HepG2 (cell line): ENCODE results near the gene DUS1L. TPM values are rescaled to one million over a fixed set of nuclear protein-coding genes. Genes with fewer than 3 reads are reported as not detected.

Source experiments
- ATAC-seq: fragments of 200-7000 bp; cut with Tn5 transposase; 3 replicates; pipeline ENCODE4 v1.9.1; 2020; ENCODE audit warnings: mild to moderate bottlenecking, moderate library complexity
- BruUV-seq: library from RNA; stranded (reverse); fragments of 400-500 nt; replicated peaks from 2 replicates; lab custom pipeline; 2021; lab: Mats Ljungman, UMichigan
- CTCF ChIA-PET: fragments of 300-600 bp; formaldehyde crosslinking; extraction: SDS; loops from one replicate; lab custom pipeline; 2021; ENCODE audit warnings: low total read pairs, inconsistent platforms, low intra/inter-chr PET ratio; lab: Yijun Ruan, JAX
- POLR2A ChIA-PET: fragments of 350-600 bp; sonication (Branson Sonifier 250); formaldehyde crosslinking; loops from one replicate; lab custom pipeline; 2020; ENCODE audit warnings: antibody characterized with exemption, inconsistent platforms; lab: Yijun Ruan, JAX
- DNase-seq: peaks from one replicate; pipeline ENCODE4 v3.0.0-alpha.2; 2015; ENCODE audit warnings: low spot score
- FAIRE-seq: peaks from 3 replicates; lab custom pipeline; 2011; peaks lifted over from hg19 to GRCh38; lab: Jason Lieb, UNC
- H2AFZ ChIP-seq: one replicate; pipeline ENCODE4 v1.6.1; 2011; ENCODE audit warnings: low read length, inconsistent platforms
- H3K27ac ChIP-seq: fragments of 300-600 bp; 3 replicates; pipeline ENCODE4 v1.8.0; 2011; ENCODE audit warnings: mixed run types, mild to moderate bottlenecking, mixed read lengths, low read length, inconsistent platforms; ENCODE audit not compliant: insufficient read depth; ENCODE audit errors: extremely low read length
- H3K27me3 ChIP-seq, 2 experiments: fragments of 200-600 bp in 1 of 2; 2 replicates in 1 of 2; 3 replicates in 1 of 2; pipeline versions ENCODE4 v1.6.0 to v1.8.0; 2011; ENCODE audit warnings: low read length in 2 of 2, mild to moderate bottlenecking in 2 of 2, moderate library complexity in 2 of 2, inconsistent platforms in 1 of 2; ENCODE audit not compliant: insufficient read depth in 2 of 2, control insufficient read depth in 1 of 2
- H3K36me3 ChIP-seq, 2 experiments: fragments of 200-600 bp in 1 of 2; replicated peaks in 1 of 2; 2 replicates in 1 of 2; 3 replicates in 1 of 2; pipeline versions ENCODE4 v1.5.1 to v1.8.0; 2011; ENCODE audit warnings: low read length in 2 of 2, inconsistent platforms in 1 of 2; ENCODE audit not compliant: insufficient read depth in 2 of 2, control insufficient read depth in 1 of 2
- H3K4me1 ChIP-seq: 2 replicates; pipeline ENCODE4 v1.5.1; 2012; ENCODE audit warnings: low read length, inconsistent platforms; ENCODE audit not compliant: insufficient read depth
- H3K4me2 ChIP-seq: 2 replicates; pipeline ENCODE4 v1.6.0; 2011; ENCODE audit warnings: low read depth, low read length, inconsistent platforms
- H3K4me3 ChIP-seq, 3 experiments: fragments of 200-600 bp in 1 of 3; sonication (generic), shearing (Covaris generic) in 1 of 3; replicated peaks in 1 of 3; 2 replicates each; pipeline ENCODE4 v1.5.1; 2011 to 2016; ENCODE audit warnings: low read length in 3 of 3, inconsistent platforms in 2 of 3, low read depth in 2 of 3, mild to moderate bottlenecking in 2 of 3, control low read depth in 1 of 3, mixed read lengths in 1 of 3; ENCODE audit not compliant: insufficient read depth in 1 of 3
- H3K79me2 ChIP-seq: one replicate; pipeline ENCODE4 v1.6.1; 2011; ENCODE audit warnings: low read length, inconsistent platforms; ENCODE audit not compliant: insufficient read depth
- H3K9ac ChIP-seq: 2 replicates; pipeline ENCODE4 v1.6.0; 2011; ENCODE audit warnings: mild to moderate bottlenecking, low read depth, low read length, inconsistent platforms; ENCODE audit not compliant: insufficient read depth
- H3K9me3 ChIP-seq: 2 replicates; pipeline ENCODE4 v1.5.1; 2012; ENCODE audit warnings: mild to moderate bottlenecking, low read length
- H4K20me1 ChIP-seq: 2 replicates; pipeline ENCODE4 v1.6.0; 2011; ENCODE audit warnings: inconsistent platforms, mild to moderate bottlenecking, low read length, moderate library complexity; ENCODE audit not compliant: insufficient read depth
- CHCHD3 ChIP-seq: sonication (generic); formaldehyde crosslinking; IDR thresholded peaks from 2 replicates; pipeline ENCODE4 v1.8.0; 2022; ENCODE audit warnings: mild to moderate bottlenecking, missing genetic modification reagents, moderate library complexity
- FOXK2 ChIP-seq: fragments of 450-650 bp; IDR thresholded peaks from 2 replicates; pipeline ENCODE4 v1.6.1; 2016
- FOXO1 ChIP-seq: sonication (generic); formaldehyde crosslinking; IDR thresholded peaks from 2 replicates; pipeline ENCODE4 v1.4.0; 2020; ENCODE audit warnings: missing genetic modification reagents
- HES4 ChIP-seq: sonication (generic); formaldehyde crosslinking; IDR thresholded peaks from 2 replicates; pipeline ENCODE4 v1.9.0; 2021; ENCODE audit warnings: mild to moderate bottlenecking, missing genetic modification reagents, borderline replicate concordance
- JDP2 ChIP-seq: sonication (generic); formaldehyde crosslinking; IDR thresholded peaks from 2 replicates; pipeline ENCODE4 v1.8.1; 2022; ENCODE audit warnings: missing genetic modification reagents, borderline replicate concordance
- MAZ ChIP-seq, 2 experiments: sonication (generic) in 1 of 2; formaldehyde crosslinking in 1 of 2; IDR thresholded peaks; 2 replicates each; pipeline versions ENCODE4 v1.5.0 to v1.6.1; 2012 to 2020; ENCODE audit warnings: low read depth in 2 of 2, mild to moderate bottlenecking in 2 of 2, borderline replicate concordance in 1 of 2, improper control_type of control experiment in 1 of 2, low read length in 1 of 2, missing genetic modification reagents in 1 of 2, moderate library complexity in 1 of 2
- MBD4 ChIP-seq: IDR thresholded peaks from 2 replicates; pipeline ENCODE4 v1.6.1; 2012; ENCODE audit warnings: low read length, inconsistent platforms, borderline replicate concordance
- MLXIP ChIP-seq: sonication (generic); formaldehyde crosslinking; IDR thresholded peaks from 2 replicates; pipeline ENCODE4 v1.9.0; 2021; ENCODE audit warnings: missing genetic modification reagents, borderline replicate concordance
- MZF1 ChIP-seq: sonication (generic); formaldehyde crosslinking; IDR thresholded peaks from 2 replicates; pipeline ENCODE4 v1.8.1; 2023; ENCODE audit warnings: mild to moderate bottlenecking, missing genetic modification reagents, borderline replicate concordance
- NFATC3 ChIP-seq: sonication (generic); formaldehyde crosslinking; IDR thresholded peaks from 2 replicates; pipeline ENCODE4 v1.5.1; 2020; ENCODE audit warnings: mild to moderate bottlenecking, missing genetic modification reagents
- NFIC ChIP-seq: IDR thresholded peaks from 2 replicates; pipeline ENCODE4 v1.6.1; 2012; ENCODE audit warnings: mild to moderate bottlenecking, low read length, inconsistent platforms
- NR2F6 ChIP-seq, 2 experiments: IDR thresholded peaks; 2 replicates each; pipeline ENCODE4 v1.6.1; 2016; ENCODE audit warnings: antibody characterized with exemption in 1 of 2, mild to moderate bottlenecking in 1 of 2
- PHF21A ChIP-seq: sonication (generic); formaldehyde crosslinking; IDR thresholded peaks from 2 replicates; pipeline ENCODE4 v1.5.0; 2020; ENCODE audit warnings: mild to moderate bottlenecking, missing genetic modification reagents
- RAD21 ChIP-seq: fragments of 450-650 bp; formaldehyde crosslinking; IDR thresholded peaks from 2 replicates; pipeline ENCODE4 v1.5.0; 2020; ENCODE audit warnings: mild to moderate bottlenecking
- SAP130 ChIP-seq: IDR thresholded peaks from 2 replicates; pipeline ENCODE4 v1.6.1; 2016; ENCODE audit warnings: low read depth
- SIX4 ChIP-seq: sonication (generic); formaldehyde crosslinking; IDR thresholded peaks from 2 replicates; pipeline ENCODE4 v1.4.0; 2020; ENCODE audit warnings: missing genetic modification reagents
- SMAD9 ChIP-seq: sonication (generic); formaldehyde crosslinking; IDR thresholded peaks from 2 replicates; pipeline ENCODE4 v1.5.1; 2020; ENCODE audit warnings: mild to moderate bottlenecking, missing genetic modification reagents
- ZMYM2 ChIP-seq: sonication (generic); formaldehyde crosslinking; IDR thresholded peaks from 2 replicates; pipeline ENCODE4 v1.8.0; 2022; ENCODE audit warnings: mild to moderate bottlenecking, missing genetic modification reagents
- ZNF44 ChIP-seq: sonication (generic); formaldehyde crosslinking; IDR thresholded peaks from 2 replicates; pipeline ENCODE4 v1.5.1; 2020; ENCODE audit warnings: mild to moderate bottlenecking, missing genetic modification reagents
- ZNF605 ChIP-seq: sonication (generic); formaldehyde crosslinking; IDR thresholded peaks from 2 replicates; pipeline ENCODE4 v1.8.0; 2022; ENCODE audit warnings: mild to moderate bottlenecking, missing genetic modification reagents
- ZNF670 ChIP-seq: sonication (generic); formaldehyde crosslinking; IDR thresholded peaks from 2 replicates; pipeline ENCODE4 v1.8.0; 2022; ENCODE audit warnings: mild to moderate bottlenecking, missing genetic modification reagents, borderline replicate concordance
- ZNF691 ChIP-seq: sonication (generic); formaldehyde crosslinking; IDR thresholded peaks from 2 replicates; pipeline ENCODE4 v1.4.0; 2020; ENCODE audit warnings: missing genetic modification reagents, low read depth, mild to moderate bottlenecking, borderline replicate concordance
- ZNF709 ChIP-seq: sonication (generic); formaldehyde crosslinking; IDR thresholded peaks from 2 replicates; pipeline ENCODE4 v1.5.0; 2020; ENCODE audit warnings: mild to moderate bottlenecking, missing genetic modification reagents
- ZSCAN31 ChIP-seq: sonication (generic); formaldehyde crosslinking; IDR thresholded peaks from 2 replicates; pipeline ENCODE4 v1.5.0; 2020; ENCODE audit warnings: low read depth, mild to moderate bottlenecking, missing genetic modification reagents
- WGBS: methylation state at CpG from one replicate; pipeline ENCODE4 v1.1.6; 2017; ENCODE audit warnings: low lambda C conversion rate; 5-methylcytosine and 5-hydroxymethylcytosine counted together
- in situ Hi-C: cut with HindIII; loops from 2 replicates; pipeline ENCODE4 v1.10.0; 2017; ENCODE audit warnings: low pct_unique_long_range_greater_than_20kb; ENCODE audit not compliant: extremely low pct_ligation_motif_present
- intact Hi-C: fragments of 100-400 bp; cut with micrococcal nuclease; formaldehyde crosslinking; loops from one replicate; pipeline ENCODE4 v1.10.0; 2022; ENCODE audit not compliant: unreplicated experiment
- polyA plus RNA-seq, 8 experiments: library from polyadenylated mRNA; depleted of rRNA in 3 of 8; stranded (reverse) in 7 of 8; unstranded in 1 of 8; fragments of >200 nt; fragmentation: Illumina TruSeq in 4 of 8; extraction: Trizol in 4 of 8; gene quantifications; 2 replicates each; pipeline versions ENCODE4 v1.2.1 to v1.2.3, GENCODE V29; 2011 to 2016; ENCODE audit warnings: low read depth in 4 of 8, missing spikeins in 1 of 8, mixed read lengths in 1 of 8; ENCODE audit not compliant: insufficient read depth in 1 of 8
- total RNA-seq, 5 experiments: library from RNA; depleted of rRNA; stranded (reverse); fragments of >200 nt; fragmentation: Illumina TruSeq; extraction: Trizol; gene quantifications; 2 replicates each; pipeline ENCODE4 v1.2.3, GENCODE V29; 2016; ENCODE audit warnings: low read depth in 1 of 5

Gene DUS1L
- total and polyA plus RNA-seq, 2 of the 13 experiments (the other 11 are each of a cell fraction or from before 2014, with no cell fraction given) = 81.0 to 109 TPM

DNA sequence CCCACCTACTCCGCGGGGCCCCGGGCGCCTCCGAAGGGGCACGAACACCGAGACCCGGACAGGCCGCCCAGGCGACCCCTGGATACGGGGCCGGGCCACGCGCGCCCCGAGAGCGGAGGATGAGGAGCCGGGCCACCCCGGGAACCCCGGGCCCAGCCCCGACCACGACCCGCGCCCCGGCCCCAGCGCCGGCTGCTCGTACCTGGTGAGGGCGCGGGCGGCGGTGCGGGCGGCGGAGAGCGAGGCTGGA, 32.2 kb upstream of the DUS1L start:
- intact Hi-C loops (loop anchor here (5.0 to 10.0 kb wide), 2 partner anchors 46 to 123 kb away; partner anchors contain the start of genes ASPSCR1, GPS1 and RFNG), in situ Hi-C loops (no loop called here)
- WGBS = 3% methylated on average over 6 of the region's 36 CpGs
- Histone ChIP-seq H3K9me3 (no peaks in the 10 kb centered on the region), H3K9ac (peak overlapping the region; percentile 98), H3K79me2 (peaks cover 53% of the 10 kb centered on the region), H3K27ac (peak overlapping the region; percentile 89), H3K4me1 (peaks cover 76% of the 10 kb centered on the region), H3K36me3 (peaks cover 23 to 31% of the 10 kb centered on the region in 2 experiments), H4K20me1 (peaks cover 37% of the 10 kb centered on the region), H3K4me2 (peak overlapping the region; percentile 98), H2AFZ (no peak overlapping the region), H3K27me3 (no peaks in the 10 kb centered on the region; a peak in 1 of 5 replicates), H3K4me3 (peak overlapping the region; percentile 72 to 96 (median 86))
- ChIA-PET POLR2A (interaction anchor here (0.7 to 3.2 kb wide), 13 partner anchors 9 to 363 kb away, joined by 3 to 32 read pairs (median 4); partner anchors contain the start of genes CENPX, CSNK1D, DCXR and LRRC45), CTCF (no interaction called here)
- no peak for ATAC-seq
- no peak for FAIRE-seq
- DNase-seq = no peak
- BruUV-seq = no TSS peak
- TF ChIP-seq RAD21 (peak; percentile 76; the same call in 1 of the 2 replicates), ZNF670 (CRISPR knock-in tag) (no peak), JDP2 (CRISPR knock-in tag) (no peak), ZNF605 (CRISPR knock-in tag) (no peak), MBD4 (no peak), ZMYM2 (CRISPR knock-in tag) (no peak), HES4 (CRISPR knock-in tag) (peak; percentile 13; the same call in 1 of the 2 replicates), FOXK2 (no peak), ZNF709 (no peak), MZF1 (CRISPR knock-in tag) (no peak), ZNF691 (CRISPR knock-in tag) (no peak), NR2F6 (IDR thresholded peaks at IDR 0.05) (no peak), NR2F6 (CRISPR knock-in tag; IDR thresholded peaks at IDR 0.05) (no peak), NFIC (no peak), ZNF44 (CRISPR knock-in tag) (no peak), SAP130 (CRISPR knock-in tag) (no peak), NFATC3 (CRISPR knock-in tag) (no peak), SMAD9 (no peak), CHCHD3 (no peak), SIX4 (CRISPR knock-in tag) (peak; percentile 2; the same call in 1 of the 2 replicates), PHF21A (no peak), ZSCAN31 (CRISPR knock-in tag) (no peak), MAZ (IDR thresholded peaks at IDR 0.05; ENCODE audit: borderline replicate concordance, low read depth, low read length) (no peak), MAZ (CRISPR knock-in tag; IDR thresholded peaks at IDR 0.05; ENCODE audit: low read depth) (no peak), FOXO1 (CRISPR knock-in tag) (peak; percentile 23; the same call in 1 of the 2 replicates), MLXIP (CRISPR knock-in tag) (0 out of 2 replicates have a peak, but pooled peaks have one; percentile 40)
